Esophagus (tissue), 2 donors: ENCODE data around the gene PBX4. TPM values are rescaled to one million over a fixed set of nuclear protein-coding genes. Genes with fewer than 3 reads are reported as not detected.
A peak's percentile ranks its signal among the peaks of the same experiment; 100 is the strongest.
"Not testable (repeated sequence)": the region's sequence is repeated elsewhere in the genome, so short reads cannot be mapped to it uniquely, and the experiment has no call there.

Experiments
- H3K27ac ChIP-seq, 2 donors: one replicate each; pipeline ENCODE4 v1.5.1; 2013; ENCODE audit warnings: low read depth in 2 of 2, mild to moderate bottlenecking in 2 of 2, inconsistent platforms in 1 of 2, low read length in 1 of 2, moderate library complexity in 1 of 2
- H3K27me3 ChIP-seq, 2 donors: one replicate each; pipeline ENCODE4 v1.6.1; 2013; ENCODE audit warnings: low read length in 2 of 2, control low read depth in 1 of 2, mild to moderate bottlenecking in 1 of 2; ENCODE audit not compliant: insufficient read depth in 2 of 2, control insufficient read depth in 1 of 2
- H3K36me3 ChIP-seq, 2 donors: one replicate each; pipeline ENCODE4 v1.6.1; 2013; ENCODE audit warnings: low read length in 1 of 2; ENCODE audit not compliant: control insufficient read depth in 2 of 2, insufficient read depth in 2 of 2
- H3K4me1 ChIP-seq, 2 donors: one replicate each; pipeline ENCODE4 v1.6.1; 2013; ENCODE audit warnings: low read length in 1 of 2; ENCODE audit not compliant: control insufficient read depth in 2 of 2, insufficient read depth in 2 of 2
- H3K4me3 ChIP-seq, 2 donors: one replicate each; pipeline ENCODE4 v1.5.1; 2013; ENCODE audit warnings: low read length in 2 of 2, mild to moderate bottlenecking in 2 of 2, low read depth in 1 of 2, moderate library complexity in 1 of 2
- H3K9me3 ChIP-seq, 2 donors: one replicate each; pipeline ENCODE4 v1.6.1; 2013; ENCODE audit warnings: mild to moderate bottlenecking in 2 of 2, low read depth in 1 of 2, low read length in 1 of 2, moderate library complexity in 1 of 2; ENCODE audit not compliant: control insufficient read depth in 2 of 2, insufficient read depth in 1 of 2
- WGBS, 2 donors: extraction: QIAGEN DNeasy Blood & Tissue Kit; methylation state at CpG; one replicate each; pipeline ENCODE4 v1.1.7; 2013; 5-methylcytosine and 5-hydroxymethylcytosine counted together
- polyA plus RNA-seq, 2 donors: library from polyadenylated mRNA; stranded (reverse); fragments of 200-250 nt; gene quantifications; one replicate each; pipeline ENCODE4 v1.2.3, GENCODE V29; 2013
- donor health status: healthy with polysubstance abuse.
- donor health status: Bipolar disorder and iron deficiency.

PBX4 gene, protein sequence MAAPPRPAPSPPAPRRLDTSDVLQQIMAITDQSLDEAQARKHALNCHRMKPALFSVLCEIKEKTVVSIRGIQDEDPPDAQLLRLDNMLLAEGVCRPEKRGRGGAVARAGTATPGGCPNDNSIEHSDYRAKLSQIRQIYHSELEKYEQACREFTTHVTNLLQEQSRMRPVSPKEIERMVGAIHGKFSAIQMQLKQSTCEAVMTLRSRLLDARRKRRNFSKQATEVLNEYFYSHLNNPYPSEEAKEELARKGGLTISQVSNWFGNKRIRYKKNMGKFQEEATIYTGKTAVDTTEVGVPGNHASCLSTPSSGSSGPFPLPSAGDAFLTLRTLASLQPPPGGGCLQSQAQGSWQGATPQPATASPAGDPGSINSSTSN
- 1 to 10 TPM; 1.4 to 3.9 TPM for polyA plus RNA-seq

- peak within 1 kb of the TSS in 1 of 2 donors; percentile 17 for H3K27ac ChIP-seq
Observed at GRCh38 chr19:19618219-19619051, at the start of gene PBX4. Gene PBX4, minus strand, starts transcription at chr19:19618687. Its CDS starts 58 bp downstream, at chr19:19618629.

DNA sequence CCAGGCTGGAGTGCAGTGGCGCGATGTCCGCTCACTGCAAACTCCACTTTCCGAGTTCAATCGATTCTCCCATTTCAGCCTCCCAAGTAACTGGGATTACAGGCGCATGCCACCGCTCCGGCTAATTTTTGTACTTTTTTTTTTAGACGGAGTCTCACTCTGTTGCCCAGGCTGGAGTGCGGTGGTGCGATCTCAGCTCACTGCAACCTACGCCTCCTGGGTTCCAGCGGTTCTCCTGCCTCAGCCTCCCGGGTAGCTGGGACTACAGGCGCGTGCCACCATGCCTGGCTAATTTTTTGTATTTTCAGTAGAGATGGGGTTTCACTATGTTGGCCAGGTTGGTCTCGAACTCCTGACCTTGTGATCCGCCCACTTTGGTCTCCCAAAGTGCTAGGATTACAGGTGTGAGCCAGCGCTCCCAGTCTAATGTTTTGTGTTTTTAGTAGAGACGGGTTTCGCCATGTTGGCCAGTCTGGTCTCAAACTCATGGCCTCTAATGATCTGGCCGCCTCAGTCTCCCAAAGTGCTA lies 47.0 kb upstream of the PBX4 start:
- H3K4me3 ChIP-seq, H3K4me1 ChIP-seq, H3K27ac ChIP-seq, H3K27me3 ChIP-seq, H3K9me3 ChIP-seq, H3K36me3 ChIP-seq: not testable (repeated sequence)
- WGBS, 2 donors = 97 to 99% methylated on average over 22 of the region's 22 CpGs

More at GRCh38 chr19:19618219-19619051, at the start of gene PBX4:
- 5 to 6% methylated on average over 56 to 80 of the region's 80 CpGs for WGBS, 2 donors
- peak within 1 kb of the TSS; percentile 59 to 60 for H3K4me3 ChIP-seq
- H3K36me3 ChIP-seq = no peaks in the 10 kb centered on the region
- peaks cover 0 to 6% of the 10 kb centered on the region in 2 donors for H3K4me1 ChIP-seq
- H3K27me3 ChIP-seq = no peaks in the 10 kb centered on the region
- H3K9me3 ChIP-seq = no peaks in the 10 kb centered on the region

GRCh38 chr19:19663256-19664120 lies 45.0 kb upstream of the PBX4 start, which contains the start of gene ATP13A1:
Gene ATP13A1, minus strand, starts transcription at chr19:19663676. Its CDS starts 10 bp downstream, at chr19:19663666.
- Histone ChIP-seq H3K27me3 (no peaks in the 10 kb centered on the region), H3K36me3 (peaks cover 0 to 10% of the 10 kb centered on the region in 2 donors), H3K9me3 (no peaks in the 10 kb centered on the region), H3K27ac (peak within 1 kb of the TSS; percentile 91 to 98), H3K4me1 (peaks cover 4 to 17% of the 10 kb centered on the region in 2 donors), H3K4me3 (peak within 1 kb of the TSS; percentile 83 to 85)
- 0% methylated on average over 77 to 85 of the region's 85 CpGs for WGBS, 2 donors

GRCh38 chr19:19662871-19663255 lies 44.4 kb upstream of the PBX4 start:
- peaks cover 0 to 11% of the 10 kb centered on the region in 2 donors for H3K36me3 ChIP-seq
- peak overlapping the region; percentile 91 to 98 for H3K27ac ChIP-seq
- 4 to 6% methylated on average over 17 of the region's 17 CpGs for WGBS, 2 donors
- H3K4me3 ChIP-seq = peak overlapping the region; percentile 83 to 85
- H3K27me3 ChIP-seq = no peaks in the 10 kb centered on the region
- no peaks in the 10 kb centered on the region for H3K9me3 ChIP-seq
- H3K4me1 ChIP-seq = peaks cover 4 to 17% of the 10 kb centered on the region in 2 donors

- Histone ChIP-seq H3K4me1 (peaks cover 4 to 17% of the 10 kb centered on the region in 2 donors), H3K27ac (peak overlapping the region in 1 of 2 donors; percentile 68), H3K27me3 (no peaks in the 10 kb centered on the region), H3K36me3 (peaks cover 0 to 13% of the 10 kb centered on the region in 2 donors), H3K4me3 (peak overlapping the region; percentile 83 to 85), H3K9me3 (no peaks in the 10 kb centered on the region)
- WGBS, 2 donors = 81% methylated on average over 8 of the region's 8 CpGs
Observed at GRCh38 chr19:19662344-19662743, 43.9 kb upstream of the PBX4 start.

DNA sequence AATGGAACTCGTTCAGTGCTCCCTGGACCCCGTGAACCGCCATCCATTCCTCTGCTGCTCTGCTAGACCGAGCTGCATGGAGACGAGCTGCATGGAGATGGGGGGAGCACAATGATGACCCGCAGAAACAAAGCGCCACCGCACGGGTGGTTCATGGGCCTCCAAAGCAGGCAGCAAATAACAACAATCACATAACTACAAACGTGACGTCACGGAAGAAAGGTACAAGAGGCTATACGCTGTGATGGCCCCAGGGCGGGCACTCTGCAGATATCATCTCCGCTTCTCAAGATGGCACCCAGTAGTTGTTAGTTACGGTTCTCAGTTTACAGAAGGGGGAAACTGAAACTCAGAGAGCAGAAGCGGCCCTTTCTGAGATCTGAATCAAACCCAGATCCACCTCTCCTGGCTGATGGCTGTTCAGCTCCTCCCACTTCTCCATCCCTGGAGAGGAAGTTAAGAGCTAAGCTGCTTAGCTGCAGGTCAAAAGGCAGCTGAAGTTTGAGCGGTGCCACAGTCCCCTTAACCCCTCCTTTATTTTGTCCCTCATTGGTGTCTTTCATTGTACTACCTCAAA lies 43.3 kb upstream of the PBX4 start:
- Histone ChIP-seq H3K4me1 (peaks cover 4 to 17% of the 10 kb centered on the region in 2 donors), H3K4me3 (peak overlapping the region in 1 of 2 donors; percentile 85), H3K27me3 (no peaks in the 10 kb centered on the region), H3K27ac (no peak overlapping the region), H3K36me3 (peaks cover 0 to 19% of the 10 kb centered on the region in 2 donors), H3K9me3 (no peaks in the 10 kb centered on the region)
- 70 to 74% methylated on average over 18 of the region's 18 CpGs for WGBS, 2 donors

GRCh38 chr19:19661141-19661674 lies 42.7 kb upstream of the PBX4 start:
- 84% methylated on average over 10 of the region's 10 CpGs for WGBS, 2 donors
- Histone ChIP-seq H3K9me3 (no peaks in the 10 kb centered on the region), H3K4me1 (peaks cover 4 to 17% of the 10 kb centered on the region in 2 donors), H3K27ac (no peak overlapping the region), H3K36me3 (peaks cover 0 to 24% of the 10 kb centered on the region in 2 donors), H3K27me3 (no peaks in the 10 kb centered on the region), H3K4me3 (no peak overlapping the region)

DNA sequence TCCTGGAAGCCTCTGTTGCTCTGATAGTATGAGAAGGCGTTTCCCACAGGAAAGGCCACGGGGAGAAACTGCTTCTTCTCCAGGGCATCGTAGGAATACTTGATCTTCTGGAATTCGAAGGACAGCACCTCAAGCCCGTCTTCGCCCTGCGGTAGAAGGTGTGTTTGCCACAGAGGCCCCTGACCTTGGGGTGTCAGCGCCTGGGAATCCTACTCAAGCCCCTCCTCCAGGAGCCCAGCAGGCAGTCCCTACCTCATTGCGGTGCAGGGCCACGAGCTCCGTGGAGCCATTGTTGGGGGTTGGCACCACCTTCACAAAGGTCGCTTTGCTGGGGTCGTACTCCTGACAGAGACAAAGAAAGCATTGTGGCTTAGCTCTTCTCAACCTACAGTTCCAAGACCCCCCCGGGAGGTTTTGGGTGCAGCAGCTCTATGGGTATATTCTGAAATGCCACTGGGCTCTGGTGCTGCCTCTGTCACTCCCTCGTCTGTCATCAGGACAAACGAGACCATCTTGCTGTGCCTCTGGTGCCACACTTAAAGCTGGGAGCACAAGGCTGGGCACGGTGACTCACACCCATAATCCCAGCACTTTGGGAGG lies 41.3 kb upstream of the PBX4 start:
- peak overlapping the region in 1 of 2 donors; percentile 24 for H3K27ac ChIP-seq
- no peaks in the 10 kb centered on the region for H3K27me3 ChIP-seq
- WGBS, 2 donors = 81 to 82% methylated on average over 17 of the region's 17 CpGs
- no peak overlapping the region for H3K4me3 ChIP-seq
- peaks cover 11 to 38% of the 10 kb centered on the region in 2 donors for H3K36me3 ChIP-seq
- H3K4me1 ChIP-seq = peaks cover 4 to 17% of the 10 kb centered on the region in 2 donors
- H3K9me3 ChIP-seq = no peaks in the 10 kb centered on the region
